Stimulated activated CD8-positive, alpha-beta memory T cell treated with anti-CD3 and anti-CD28 coated beads, Interleukin-12 subunit alpha, Interleukin-12 subunit beta, amount 100 ng/mL, for 24 hours (primary cell): Measurements from ENCODE around the gene DOLPP1.

ENCODE experiments used
- DNase-seq: peaks from one replicate; pipeline ENCODE4 v3.0.0-alpha.2; 2020; ENCODE audit errors: extremely low read depth

DOLPP1 gene

GRCh38 chr9:129139233-129139992 is 58.5 kb downstream of the DOLPP1 start:
- DNase-seq, result peak; percentile 40

- peak; percentile 53 for DNase-seq
These were observed 59.1 kb downstream of the DOLPP1 start for GRCh38 chr9:129139993-129140396.
